NCI-H1417 treated with DMSO at 0.1 percent for 48 hours (cell line): ENCODE results near the gene HECW1.

Experiments
- DNase-seq: peaks from one replicate; lab custom pipeline; 2025; lab: John Stamatoyannopoulos, UW

The HECW1 gene

DNA sequence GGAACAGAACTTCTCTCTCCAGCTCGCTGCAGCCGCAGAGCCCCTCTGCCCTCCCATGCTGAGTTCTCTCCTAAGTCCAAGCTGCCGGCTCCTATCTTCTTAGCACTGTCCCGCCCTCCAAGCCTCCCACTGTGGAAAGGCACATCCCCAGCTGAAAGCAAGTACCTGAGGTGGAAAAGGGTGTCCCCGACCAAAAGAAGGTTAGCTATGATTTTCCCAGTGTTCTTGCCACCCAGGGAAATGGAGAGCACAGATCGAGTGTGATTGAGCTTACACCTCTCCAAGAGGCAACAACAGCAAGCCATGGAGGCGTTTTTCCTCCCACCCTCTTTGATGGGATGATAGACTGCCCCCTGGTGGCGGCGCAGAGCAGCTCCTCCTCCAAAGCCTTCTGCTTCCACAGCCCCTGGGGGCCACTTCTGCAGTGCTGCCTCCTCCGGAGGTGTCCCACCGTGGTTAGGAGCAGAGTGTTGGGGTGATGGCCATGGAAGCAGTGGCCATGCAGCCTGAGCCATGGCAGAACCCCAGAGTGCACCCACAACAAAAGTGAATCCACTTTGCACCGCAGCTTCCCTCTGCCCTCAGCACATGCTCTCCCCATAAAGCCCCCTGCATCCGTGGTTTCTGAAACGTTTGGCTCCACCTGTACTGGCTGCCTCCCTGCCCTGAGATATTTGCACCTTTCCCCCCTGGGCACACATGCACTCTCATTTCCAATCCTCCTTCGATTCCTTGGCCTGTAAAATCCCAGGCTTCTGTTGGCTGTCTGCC is 327.4 kb downstream of the HECW1 start:
- DNase-seq, result no peak

GRCh38 chr7:43441231-43442130 is 329.0 kb downstream of the HECW1 start:
- DNase-seq, result no peak

GRCh38 chr7:43443381-43443780 is 330.9 kb downstream of the HECW1 start:
- no peak for DNase-seq

- DNase-seq, result no peak
These were observed 332.5 kb downstream of the HECW1 start for GRCh38 chr7:43444711-43445578.

- DNase-seq, result no peak
These were observed 337.1 kb downstream of the HECW1 start for GRCh38 chr7:43449577-43449976.

DNA sequence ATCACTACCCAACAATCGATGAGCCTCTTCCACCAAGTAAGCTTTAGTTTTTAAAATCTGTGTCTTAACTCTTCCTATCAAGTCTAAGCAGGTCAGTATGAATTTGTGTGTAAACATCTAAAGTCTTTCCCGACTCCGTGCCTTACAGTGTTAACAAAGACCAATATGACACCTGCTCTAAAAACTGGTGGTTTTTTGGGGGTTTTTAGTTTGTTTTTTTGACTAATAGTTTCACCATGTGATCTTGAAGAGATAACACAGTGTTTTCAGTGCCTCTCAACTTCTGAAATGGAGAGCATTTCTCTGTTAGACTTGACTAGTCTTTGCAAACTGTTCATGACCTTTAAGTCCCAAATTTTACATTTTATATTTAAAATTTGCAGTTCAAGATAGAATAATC is 338.4 kb downstream of the HECW1 start:
- no peak for DNase-seq

DNA sequence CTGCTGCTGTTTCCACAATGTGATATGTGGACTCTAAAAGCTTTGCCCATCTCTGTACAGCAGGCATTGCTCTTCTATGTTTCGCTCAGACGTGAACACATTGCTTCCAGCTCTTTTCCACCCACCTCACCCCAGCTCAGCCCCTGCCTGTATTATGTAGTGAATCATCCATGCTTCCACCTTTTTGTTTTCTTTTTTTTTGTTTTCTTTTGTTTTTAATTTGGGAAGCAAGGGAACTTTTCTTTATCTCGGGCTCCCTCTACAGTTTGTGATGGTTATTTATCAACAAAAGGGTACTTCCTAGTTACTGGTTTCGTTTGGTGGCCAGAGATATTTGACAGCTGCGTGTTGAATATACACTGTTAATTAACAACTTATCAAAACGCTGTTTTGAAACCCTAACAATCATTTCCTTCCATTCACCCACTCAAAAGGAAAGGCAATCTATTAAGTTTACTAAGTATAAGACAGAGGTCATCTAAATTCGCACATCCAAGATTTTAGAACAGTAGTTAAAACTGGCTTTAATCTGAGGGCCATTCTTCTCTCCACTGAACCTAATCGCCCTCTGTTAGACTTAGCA is 342.6 kb downstream of the HECW1 start:
- no peak for DNase-seq

DNA sequence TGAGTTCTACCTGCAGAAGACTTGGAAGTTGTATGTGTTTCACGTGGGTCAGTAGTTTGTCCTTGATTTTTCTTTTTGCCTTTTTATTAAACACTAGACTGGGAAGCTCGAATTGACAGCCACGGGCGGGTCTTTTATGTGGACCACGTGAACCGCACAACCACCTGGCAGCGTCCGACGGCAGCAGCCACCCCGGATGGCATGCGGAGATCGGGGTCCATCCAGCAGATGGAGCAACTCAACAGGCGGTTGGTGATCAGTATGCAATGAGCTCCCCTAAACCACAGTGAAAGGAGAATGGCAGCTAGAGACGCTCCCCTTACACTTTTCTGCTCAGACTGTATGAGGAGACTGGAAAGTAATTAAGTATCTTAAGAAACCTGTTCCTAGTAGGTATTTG is 343.8 kb downstream of the HECW1 start:
- no peak for DNase-seq

- no peak for DNase-seq
These were observed 346.0 kb downstream of the HECW1 start for GRCh38 chr7:43458330-43459018.

DNA sequence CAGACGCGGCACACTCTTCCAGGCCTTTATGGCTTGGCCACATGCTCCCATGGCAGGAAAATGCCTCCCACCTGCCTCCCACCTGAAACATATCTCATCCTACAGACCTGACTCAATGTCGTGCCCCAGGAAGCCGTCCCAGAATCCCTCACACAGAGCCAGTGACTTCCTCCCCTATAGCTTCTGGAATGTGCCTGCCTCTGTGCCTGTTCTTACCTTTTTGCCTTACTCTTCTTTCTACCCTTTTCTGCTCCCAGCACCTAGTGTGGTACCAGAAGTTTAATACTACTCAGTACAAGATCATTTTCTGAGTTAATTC is 346.5 kb downstream of the HECW1 start:
- no peak for DNase-seq

DNA sequence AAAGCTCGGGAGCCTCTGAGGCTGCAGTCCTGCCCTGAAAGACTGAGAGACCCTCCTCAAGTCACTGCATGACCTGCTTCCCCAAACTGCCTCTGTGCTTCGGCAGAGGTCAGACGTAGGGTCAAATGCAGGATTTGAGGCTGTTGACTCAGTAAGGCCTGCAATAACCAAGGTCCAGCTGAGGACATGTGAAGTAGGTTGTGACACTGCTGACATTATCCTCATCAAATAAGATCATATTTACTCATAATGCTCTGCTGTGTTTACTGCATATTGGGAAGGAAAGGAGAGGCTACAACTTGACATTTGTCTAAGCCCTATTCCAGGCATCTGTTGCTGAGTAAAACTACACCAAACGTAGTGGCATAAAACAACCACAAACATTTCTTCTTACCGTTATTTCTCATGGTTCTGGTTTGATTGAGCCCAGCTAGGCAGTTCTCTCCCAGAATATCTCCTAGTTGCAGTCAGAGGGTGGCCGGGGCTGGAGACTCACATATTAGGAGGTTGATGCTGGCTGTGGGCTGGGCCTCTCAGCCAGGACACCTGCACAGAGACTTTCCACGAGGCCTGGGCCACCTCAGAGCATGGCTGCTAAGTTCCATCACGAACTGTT is 348.4 kb downstream of the HECW1 start:
- no peak for DNase-seq

DNA sequence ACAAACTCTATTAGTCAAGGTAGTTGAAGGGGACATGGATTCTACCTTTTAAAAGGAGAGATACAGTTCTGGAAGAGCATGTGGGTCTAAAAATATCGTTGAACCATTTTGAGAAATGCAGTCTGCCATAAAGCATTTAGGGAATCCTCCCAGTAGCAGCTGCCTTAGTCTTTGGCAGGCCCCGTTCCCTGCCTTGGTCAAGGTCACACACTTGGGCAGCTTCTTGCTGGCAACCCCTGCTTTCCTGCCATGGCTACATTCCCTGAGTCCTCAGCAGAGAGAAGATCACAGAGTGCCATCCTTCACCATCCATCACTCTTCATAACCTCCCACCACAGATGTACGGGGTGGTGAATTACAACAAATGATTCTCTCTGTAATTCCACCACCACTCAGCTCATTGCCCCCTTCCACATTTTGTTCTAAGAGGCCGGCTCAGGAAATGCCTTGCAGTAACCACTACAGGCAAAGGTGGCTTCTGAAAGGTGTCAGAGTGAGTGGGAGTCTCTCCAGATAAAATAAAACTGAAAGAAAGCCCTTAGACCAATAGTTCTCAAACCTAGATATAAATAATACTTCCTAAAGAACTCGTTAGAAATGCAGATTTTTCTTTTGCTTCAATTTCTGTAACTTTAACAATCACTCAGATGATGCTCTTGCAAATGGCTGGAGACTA is 349.0 kb downstream of the HECW1 start:
- DNase-seq, result no peak

GRCh38 chr7:43462836-43463235 is 350.4 kb downstream of the HECW1 start:
- DNase-seq, result no peak

GRCh38 chr7:43463401-43463980 is 351.0 kb downstream of the HECW1 start:
- no peak for DNase-seq

GRCh38 chr7:43465581-43466554 is 353.4 kb downstream of the HECW1 start:
- no peak for DNase-seq

GRCh38 chr7:43467406-43467805 is 355.0 kb downstream of the HECW1 start:
- no peak for DNase-seq

DNA sequence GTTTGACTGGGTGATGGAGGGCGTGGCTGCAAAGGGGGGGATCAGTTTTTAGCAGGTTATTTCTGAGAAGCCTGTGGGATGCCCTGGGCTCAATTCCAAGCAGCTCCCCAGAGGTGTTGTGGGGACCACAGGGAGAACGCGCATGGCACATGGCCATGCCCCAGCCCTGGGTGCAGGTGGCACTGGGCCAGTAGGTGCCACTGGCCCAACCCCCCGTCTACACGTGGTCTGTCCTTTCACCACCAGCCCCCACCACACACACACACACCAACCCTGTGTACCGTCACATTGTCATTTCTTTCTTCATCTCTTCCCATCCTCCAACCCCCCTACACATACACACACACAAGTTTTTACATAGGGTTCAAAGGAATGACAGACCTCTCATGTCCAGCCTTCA is 355.4 kb downstream of the HECW1 start:
- DNase-seq, result no peak

- DNase-seq, result no peak
These were observed 356.6 kb downstream of the HECW1 start for GRCh38 chr7:43469051-43469450.

GRCh38 chr7:43470110-43470509 is 357.7 kb downstream of the HECW1 start:
- DNase-seq, result no peak
